IPS-15b (cell line): ENCODE results near the gene ADRA1B.
"Not testable (repeated sequence)": the region's sequence is repeated elsewhere in the genome, so short reads cannot be mapped to it uniquely, and the experiment has no call there.

Experiments used
- H3K27me3 ChIP-seq: one replicate; pipeline ENCODE4 v1.6.1; 2013; ENCODE audit warnings: low read length; ENCODE audit not compliant: control insufficient read depth, insufficient read depth
- H3K36me3 ChIP-seq: one replicate; pipeline ENCODE4 v1.6.1; 2013; ENCODE audit warnings: low read length; ENCODE audit not compliant: control insufficient read depth, insufficient read depth
- H3K4me1 ChIP-seq: one replicate; pipeline ENCODE4 v1.6.1; 2013; ENCODE audit warnings: mild to moderate bottlenecking, low read length; ENCODE audit not compliant: control insufficient read depth, insufficient read depth
- H3K4me3 ChIP-seq: one replicate; pipeline ENCODE4 v1.5.1; 2013; ENCODE audit warnings: low read depth, low read length
- H3K9ac ChIP-seq: one replicate; pipeline ENCODE4 v1.6.1; 2013; ENCODE audit warnings: low read depth, mild to moderate bottlenecking, low read length
- H3K9me3 ChIP-seq: one replicate; pipeline ENCODE4 v1.6.1; 2013; ENCODE audit warnings: mild to moderate bottlenecking, low read length; ENCODE audit not compliant: control insufficient read depth, insufficient read depth

The ADRA1B gene

GRCh38 chr5:159961176-159962160 lies 45.2 kb downstream of the ADRA1B start:
- H3K9ac ChIP-seq, result no peak overlapping the region
- H3K9me3 ChIP-seq, result no peaks in the 10 kb centered on the region
- no peaks in the 10 kb centered on the region for H3K4me1 ChIP-seq
- H3K36me3 ChIP-seq, result no peaks in the 10 kb centered on the region
- H3K4me3 ChIP-seq, result no peak overlapping the region
- H3K27me3 ChIP-seq, result no peaks in the 10 kb centered on the region

DNA sequence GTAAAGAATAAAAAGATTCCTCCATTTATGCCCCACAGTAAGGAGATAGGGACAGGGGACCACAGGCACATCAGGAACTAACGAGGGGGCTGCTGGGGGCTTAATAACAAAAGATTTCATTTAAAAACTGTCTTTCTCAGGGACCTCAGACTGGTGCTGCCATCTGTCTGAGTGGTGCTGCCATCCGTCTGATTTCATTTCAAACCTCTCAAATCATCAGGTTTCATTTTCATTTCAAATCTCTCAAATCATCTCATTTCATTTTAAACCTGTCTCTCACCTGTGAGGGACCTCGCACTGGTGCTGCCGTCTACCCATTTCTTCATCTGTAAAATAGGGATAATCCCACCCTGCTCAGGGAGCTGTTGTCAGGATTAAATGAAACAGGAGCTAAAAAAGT lies 45.9 kb downstream of the ADRA1B start:
- Histone ChIP-seq H3K4me3 (no peak overlapping the region), H3K4me1 (no peaks in the 10 kb centered on the region), H3K36me3 (no peaks in the 10 kb centered on the region), H3K9me3 (no peaks in the 10 kb centered on the region), H3K27me3 (no peaks in the 10 kb centered on the region), H3K9ac (no peak overlapping the region)

DNA sequence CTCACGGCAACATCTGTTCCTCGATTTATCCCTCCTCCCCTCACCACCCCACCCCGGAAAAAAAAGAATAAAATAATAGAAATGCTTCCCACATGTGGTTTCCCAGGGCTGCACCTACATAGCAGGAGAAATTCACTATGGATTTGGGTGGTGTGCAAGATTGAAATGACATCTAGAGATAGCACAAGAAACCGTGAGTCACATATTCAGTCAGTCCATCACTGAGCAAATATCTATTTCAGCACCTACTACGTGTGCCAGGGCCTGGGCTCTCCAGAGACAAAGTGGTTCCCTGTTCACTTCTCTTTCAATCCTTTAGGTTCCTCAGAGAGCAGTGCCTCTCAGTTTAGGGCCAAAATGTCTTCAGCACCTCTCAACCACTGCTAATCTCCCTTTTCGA lies 47.7 kb downstream of the ADRA1B start:
- peaks cover 3% of the 10 kb centered on the region for H3K27me3 ChIP-seq
- no peak overlapping the region for H3K4me3 ChIP-seq
- H3K9ac ChIP-seq, result no peak overlapping the region
- no peaks in the 10 kb centered on the region for H3K36me3 ChIP-seq
- H3K4me1 ChIP-seq, result no peaks in the 10 kb centered on the region
- H3K9me3 ChIP-seq, result no peaks in the 10 kb centered on the region

DNA sequence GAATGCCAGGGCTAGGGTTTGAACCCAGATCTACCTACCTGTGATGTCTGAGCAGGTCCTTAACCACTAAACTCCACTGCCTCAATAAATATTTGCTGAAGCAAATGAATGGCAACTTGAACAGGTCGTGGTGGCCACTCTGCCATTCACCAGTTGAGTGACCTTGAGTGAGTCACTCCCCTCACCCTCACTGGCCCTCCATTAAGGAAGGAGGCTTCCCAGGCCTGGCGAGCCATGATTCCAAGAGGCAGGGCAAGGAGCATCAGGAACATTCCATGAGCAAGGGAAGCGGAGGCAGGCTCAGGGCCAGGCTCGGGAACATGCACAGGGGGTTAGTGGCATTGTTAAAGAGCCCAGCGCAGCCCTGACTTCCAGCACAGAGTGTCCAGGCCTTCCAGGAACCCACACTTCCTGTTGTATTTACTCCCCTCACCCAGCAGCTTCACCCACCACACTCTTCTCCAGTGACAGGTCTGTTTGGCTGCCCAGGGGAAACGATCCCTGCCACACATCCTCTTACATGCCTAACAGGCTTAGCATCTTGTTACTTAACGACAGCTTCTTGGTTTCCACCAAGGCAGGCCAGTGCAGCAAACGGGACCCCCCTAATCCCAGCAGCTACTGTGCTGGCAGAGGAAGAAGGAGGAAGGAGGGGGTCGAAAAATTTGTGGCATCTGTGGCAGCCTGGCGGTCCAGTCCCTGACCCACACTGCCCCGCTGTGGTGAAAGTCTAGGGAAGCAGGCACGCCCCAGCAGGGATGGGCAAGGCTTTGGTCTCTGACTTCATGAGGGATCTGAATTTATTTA lies 49.0 kb downstream of the ADRA1B start:
- no peak overlapping the region for H3K4me3 ChIP-seq
- H3K36me3 ChIP-seq, result no peaks in the 10 kb centered on the region
- H3K4me1 ChIP-seq, result no peaks in the 10 kb centered on the region
- no peaks in the 10 kb centered on the region for H3K9me3 ChIP-seq
- H3K9ac ChIP-seq, result no peak overlapping the region
- peaks cover 12% of the 10 kb centered on the region for H3K27me3 ChIP-seq

- peaks cover 17% of the 10 kb centered on the region for H3K27me3 ChIP-seq
- H3K36me3 ChIP-seq, H3K4me1 ChIP-seq, H3K4me3 ChIP-seq, H3K9me3 ChIP-seq, H3K9ac ChIP-seq: not testable (repeated sequence)
These were observed 49.5 kb downstream of the ADRA1B start for GRCh38 chr5:159965838-159966128.

- Histone ChIP-seq H3K27me3 (peaks cover 54% of the 10 kb centered on the region), H3K9ac (no peak overlapping the region)
These were observed 53.7 kb downstream of the ADRA1B start for GRCh38 chr5:159969966-159970365.

DNA sequence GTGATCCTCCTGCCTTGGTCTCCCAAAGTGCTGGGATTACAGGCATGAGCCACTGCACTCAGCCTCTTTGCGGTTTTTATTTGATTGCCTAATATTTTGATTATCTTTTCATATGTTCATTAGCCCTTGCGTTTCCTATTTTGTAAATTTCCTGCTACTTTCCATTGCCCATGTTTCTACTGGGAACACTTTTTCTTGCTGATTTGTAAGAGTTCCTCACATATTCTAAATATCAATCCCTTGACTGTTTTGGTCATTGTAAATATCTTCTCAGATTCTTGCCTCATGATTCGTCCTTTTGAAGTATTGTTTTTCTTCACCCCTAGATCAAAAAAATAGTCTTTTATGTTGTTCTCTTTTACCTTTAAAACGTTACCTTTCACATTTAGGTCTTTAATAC lies 54.8 kb downstream of the ADRA1B start:
- Histone ChIP-seq H3K4me3 (no peak overlapping the region), H3K27me3 (peaks cover 55% of the 10 kb centered on the region), H3K9me3 (no peaks in the 10 kb centered on the region), H3K36me3 (no peaks in the 10 kb centered on the region), H3K9ac (no peak overlapping the region), H3K4me1 (no peaks in the 10 kb centered on the region)

More at GRCh38 chr5:159969966-159970365, 53.7 kb downstream of the ADRA1B start:
- Histone ChIP-seq H3K9me3 (no peaks in the 10 kb centered on the region), H3K4me1 (no peaks in the 10 kb centered on the region), H3K36me3 (no peaks in the 10 kb centered on the region), H3K4me3 (no peak overlapping the region)

DNA sequence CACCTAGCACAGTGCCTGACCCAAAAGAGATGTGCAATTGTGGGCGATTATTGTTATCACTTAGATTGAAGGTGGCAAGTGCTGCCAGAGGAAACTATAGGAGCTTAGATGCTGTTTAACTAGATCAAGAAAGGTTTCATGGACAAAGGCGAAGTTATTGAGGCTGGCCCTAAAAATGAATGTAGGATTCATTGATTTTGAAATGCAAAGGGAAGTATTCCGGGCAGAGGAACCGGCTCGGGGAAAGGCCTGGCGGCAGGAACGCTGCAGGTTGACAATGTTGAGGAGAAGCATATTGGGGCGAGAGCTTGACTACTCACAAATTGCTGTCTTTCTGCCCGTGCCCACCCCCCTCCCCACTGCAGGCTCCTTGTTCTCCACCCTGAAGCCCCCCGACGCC lies 55.2 kb downstream of the ADRA1B start:
- peaks cover 55% of the 10 kb centered on the region for H3K27me3 ChIP-seq

GRCh38 chr5:159971931-159972461 lies 55.7 kb downstream of the ADRA1B start:
- H3K4me3 ChIP-seq, result peak overlapping the region; percentile 49
- H3K27me3 ChIP-seq, result peaks cover 58% of the 10 kb centered on the region
- no peaks in the 10 kb centered on the region for H3K4me1 ChIP-seq
- no peaks in the 10 kb centered on the region for H3K9me3 ChIP-seq
- no peaks in the 10 kb centered on the region for H3K36me3 ChIP-seq
- H3K9ac ChIP-seq, result no peak overlapping the region

More for the DNA sequence above, 55.2 kb downstream of the ADRA1B start:
- Histone ChIP-seq H3K9me3 (no peaks in the 10 kb centered on the region), H3K36me3 (no peaks in the 10 kb centered on the region), H3K4me1 (no peaks in the 10 kb centered on the region), H3K9ac (no peak overlapping the region), H3K4me3 (peak overlapping the region; percentile 49)

- no peaks in the 10 kb centered on the region for H3K36me3 ChIP-seq
These were observed 56.5 kb downstream of the ADRA1B start for GRCh38 chr5:159972538-159973362.

GRCh38 chr5:159975462-159976019 lies 59.3 kb downstream of the ADRA1B start:
- Histone ChIP-seq H3K9me3 (no peaks in the 10 kb centered on the region), H3K27me3 (peaks cover 54% of the 10 kb centered on the region), H3K4me1 (no peaks in the 10 kb centered on the region), H3K36me3 (no peaks in the 10 kb centered on the region), H3K9ac (no peak overlapping the region), H3K4me3 (no peak overlapping the region)

More at GRCh38 chr5:159972538-159973362, 56.5 kb downstream of the ADRA1B start:
- Histone ChIP-seq H3K27me3 (peaks cover 58% of the 10 kb centered on the region), H3K9me3 (no peaks in the 10 kb centered on the region), H3K4me3 (peak overlapping the region; percentile 54), H3K4me1 (no peaks in the 10 kb centered on the region), H3K9ac (no peak overlapping the region)
